GM23338 (cell line): Measurements from ENCODE around the gene TCTN1.

Experiments
- CREB1 ChIP-seq: fragments of 250-450 bp; sonication (Bioruptor Pico); IDR thresholded peaks from 2 replicates; pipeline ENCODE4 v1.5.0; 2020; ENCODE audit warnings: low read depth, mild to moderate bottlenecking, moderate library complexity
- EZH2phosphoT487 ChIP-seq: fragments of 200-600 bp; sonication (generic); IDR thresholded peaks from one replicate; pipeline ENCODE4 v1.8.1; 2018; ENCODE audit warnings: antibody characterized with exemption; ENCODE audit not compliant: unreplicated experiment
- POLR2AphosphoS5 ChIP-seq: IDR thresholded peaks from 2 replicates; pipeline ENCODE4 v1.6.1; 2016; ENCODE audit warnings: antibody characterized with exemption, low read depth
- TF ChIP-seq, protein P1 (sequence below), 2 experiments: fragments of 200-600 bp in 1 of 2; sonication (generic) in 1 of 2; conservative IDR thresholded peaks; 2 replicates each; pipeline versions ENCODE4 v1.5.1 to v1.6.1; 2016 to 2017; ENCODE audit warnings: antibody characterized with exemption in 2 of 2, low read depth in 2 of 2, mild to moderate bottlenecking in 2 of 2, moderate library complexity in 1 of 2
- TF ChIP-seq, protein P2 (sequence below): IDR thresholded peaks from one replicate; pipeline ENCODE4 v1.6.1; 2018; ENCODE audit warnings: antibody characterized with exemption; ENCODE audit not compliant: unreplicated experiment

DNA sequence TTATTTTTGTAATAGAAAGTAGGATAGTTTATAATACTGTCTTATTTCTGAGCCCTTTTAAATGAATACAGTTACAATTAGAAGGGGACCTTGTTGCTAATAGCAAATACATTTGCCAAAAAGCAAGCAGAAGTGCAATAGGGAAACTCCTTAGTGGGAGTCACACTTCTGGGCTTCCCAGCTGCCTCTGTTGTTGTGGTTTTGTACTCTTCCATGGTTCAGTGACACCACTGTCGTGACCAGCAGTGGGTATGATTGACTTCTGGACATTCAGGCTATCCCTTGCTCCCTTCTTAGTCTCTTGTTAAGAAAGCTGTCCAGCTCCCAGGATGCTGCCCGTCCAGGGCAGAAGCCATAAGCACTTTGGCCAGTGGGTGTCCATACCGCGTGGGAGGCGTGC is 22.6 kb downstream of the TCTN1 start:
- TF ChIP-seq, protein P1, sequence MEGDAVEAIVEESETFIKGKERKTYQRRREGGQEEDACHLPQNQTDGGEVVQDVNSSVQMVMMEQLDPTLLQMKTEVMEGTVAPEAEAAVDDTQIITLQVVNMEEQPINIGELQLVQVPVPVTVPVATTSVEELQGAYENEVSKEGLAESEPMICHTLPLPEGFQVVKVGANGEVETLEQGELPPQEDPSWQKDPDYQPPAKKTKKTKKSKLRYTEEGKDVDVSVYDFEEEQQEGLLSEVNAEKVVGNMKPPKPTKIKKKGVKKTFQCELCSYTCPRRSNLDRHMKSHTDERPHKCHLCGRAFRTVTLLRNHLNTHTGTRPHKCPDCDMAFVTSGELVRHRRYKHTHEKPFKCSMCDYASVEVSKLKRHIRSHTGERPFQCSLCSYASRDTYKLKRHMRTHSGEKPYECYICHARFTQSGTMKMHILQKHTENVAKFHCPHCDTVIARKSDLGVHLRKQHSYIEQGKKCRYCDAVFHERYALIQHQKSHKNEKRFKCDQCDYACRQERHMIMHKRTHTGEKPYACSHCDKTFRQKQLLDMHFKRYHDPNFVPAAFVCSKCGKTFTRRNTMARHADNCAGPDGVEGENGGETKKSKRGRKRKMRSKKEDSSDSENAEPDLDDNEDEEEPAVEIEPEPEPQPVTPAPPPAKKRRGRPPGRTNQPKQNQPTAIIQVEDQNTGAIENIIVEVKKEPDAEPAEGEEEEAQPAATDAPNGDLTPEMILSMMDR (conservative IDR thresholded peaks at IDR 0.05; ENCODE audit: low read depth in 2 of 2), result no peak
- no peak for TF ChIP-seq EZH2phosphoT487
- TF ChIP-seq, protein P2, sequence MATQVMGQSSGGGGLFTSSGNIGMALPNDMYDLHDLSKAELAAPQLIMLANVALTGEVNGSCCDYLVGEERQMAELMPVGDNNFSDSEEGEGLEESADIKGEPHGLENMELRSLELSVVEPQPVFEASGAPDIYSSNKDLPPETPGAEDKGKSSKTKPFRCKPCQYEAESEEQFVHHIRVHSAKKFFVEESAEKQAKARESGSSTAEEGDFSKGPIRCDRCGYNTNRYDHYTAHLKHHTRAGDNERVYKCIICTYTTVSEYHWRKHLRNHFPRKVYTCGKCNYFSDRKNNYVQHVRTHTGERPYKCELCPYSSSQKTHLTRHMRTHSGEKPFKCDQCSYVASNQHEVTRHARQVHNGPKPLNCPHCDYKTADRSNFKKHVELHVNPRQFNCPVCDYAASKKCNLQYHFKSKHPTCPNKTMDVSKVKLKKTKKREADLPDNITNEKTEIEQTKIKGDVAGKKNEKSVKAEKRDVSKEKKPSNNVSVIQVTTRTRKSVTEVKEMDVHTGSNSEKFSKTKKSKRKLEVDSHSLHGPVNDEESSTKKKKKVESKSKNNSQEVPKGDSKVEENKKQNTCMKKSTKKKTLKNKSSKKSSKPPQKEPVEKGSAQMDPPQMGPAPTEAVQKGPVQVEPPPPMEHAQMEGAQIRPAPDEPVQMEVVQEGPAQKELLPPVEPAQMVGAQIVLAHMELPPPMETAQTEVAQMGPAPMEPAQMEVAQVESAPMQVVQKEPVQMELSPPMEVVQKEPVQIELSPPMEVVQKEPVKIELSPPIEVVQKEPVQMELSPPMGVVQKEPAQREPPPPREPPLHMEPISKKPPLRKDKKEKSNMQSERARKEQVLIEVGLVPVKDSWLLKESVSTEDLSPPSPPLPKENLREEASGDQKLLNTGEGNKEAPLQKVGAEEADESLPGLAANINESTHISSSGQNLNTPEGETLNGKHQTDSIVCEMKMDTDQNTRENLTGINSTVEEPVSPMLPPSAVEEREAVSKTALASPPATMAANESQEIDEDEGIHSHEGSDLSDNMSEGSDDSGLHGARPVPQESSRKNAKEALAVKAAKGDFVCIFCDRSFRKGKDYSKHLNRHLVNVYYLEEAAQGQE, result no peak
- TF ChIP-seq CREB1, result no peak
- TF ChIP-seq POLR2AphosphoS5, result no peak
